ENCODE results near the gene PLEKHO1. TPM values are rescaled to one million over a fixed set of nuclear protein-coding genes. Genes with fewer than 3 reads are reported as not detected.
"Not testable (repeated sequence)": the region's sequence is repeated elsewhere in the genome, so short reads cannot be mapped to it uniquely, and the experiment has no call there.

Gene PLEKHO1
- total RNA-seq, 1 donor from 2014 or later: 58.7 TPM

DNA sequence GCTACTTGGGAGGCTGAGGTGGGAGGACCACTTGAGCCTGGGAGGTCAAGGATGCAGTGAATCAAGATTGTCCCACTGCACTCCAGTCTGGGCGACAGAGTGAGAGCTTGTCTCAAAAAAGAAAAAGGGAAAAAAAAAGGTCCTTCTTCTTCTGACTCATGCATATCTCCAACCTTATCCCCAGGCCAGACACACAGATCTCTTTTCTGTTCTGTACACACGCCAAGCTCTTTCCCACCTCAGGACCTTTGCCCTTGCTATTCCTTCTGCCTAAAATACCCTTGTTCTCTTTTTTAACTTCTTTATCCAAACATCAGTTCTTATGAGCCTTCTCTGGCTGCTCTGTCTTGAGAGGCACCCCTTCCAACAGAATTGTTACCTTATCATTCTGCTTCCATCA is 22.1 kb downstream of the PLEKHO1 start:
- intact Hi-C loops (cut with micrococcal nuclease): no loop called here

DNA sequence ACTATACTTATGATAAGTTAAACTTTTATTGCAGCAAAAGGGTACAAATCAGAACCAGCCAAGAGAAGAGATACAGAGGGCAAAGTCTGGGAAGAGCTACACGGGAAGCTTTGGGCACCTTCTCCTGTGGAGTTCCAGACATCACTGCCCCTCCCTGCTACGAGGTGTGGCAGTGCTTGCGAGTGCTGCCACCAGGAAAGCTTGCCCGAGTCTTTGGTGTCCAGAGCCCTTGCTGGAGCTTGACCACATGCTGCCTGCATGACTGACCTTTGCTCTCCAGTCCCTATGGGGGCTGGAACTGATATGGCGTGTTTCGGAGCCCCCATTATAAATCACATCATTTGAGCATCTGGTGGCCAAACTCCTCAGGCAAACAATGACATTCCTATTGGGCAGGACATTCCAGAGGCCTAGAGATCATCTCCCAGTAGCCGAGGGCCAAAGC is 23.4 kb downstream of the PLEKHO1 start:
- intact Hi-C loops (cut with micrococcal nuclease): no loop called here

DNA sequence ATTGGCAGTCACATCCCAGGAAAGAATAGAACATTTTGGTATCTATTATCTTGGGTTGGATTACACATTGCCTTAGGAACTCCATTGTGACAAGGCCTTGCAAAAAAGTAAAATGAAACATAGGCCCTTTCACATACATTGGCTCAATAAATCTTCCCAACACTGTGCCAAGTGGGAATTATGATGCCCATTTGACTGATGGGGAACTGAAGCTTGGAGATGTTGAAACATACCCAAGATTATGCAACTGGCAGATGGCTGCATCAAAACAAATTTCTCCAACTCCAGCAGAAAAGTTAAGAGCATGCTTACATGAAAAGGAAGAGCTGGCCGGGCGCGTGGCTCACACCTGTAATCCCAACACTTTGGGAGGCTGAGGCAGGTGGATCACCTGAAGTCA is 26.9 kb downstream of the PLEKHO1 start:
- intact Hi-C loops (cut with micrococcal nuclease): no loop called here

DNA sequence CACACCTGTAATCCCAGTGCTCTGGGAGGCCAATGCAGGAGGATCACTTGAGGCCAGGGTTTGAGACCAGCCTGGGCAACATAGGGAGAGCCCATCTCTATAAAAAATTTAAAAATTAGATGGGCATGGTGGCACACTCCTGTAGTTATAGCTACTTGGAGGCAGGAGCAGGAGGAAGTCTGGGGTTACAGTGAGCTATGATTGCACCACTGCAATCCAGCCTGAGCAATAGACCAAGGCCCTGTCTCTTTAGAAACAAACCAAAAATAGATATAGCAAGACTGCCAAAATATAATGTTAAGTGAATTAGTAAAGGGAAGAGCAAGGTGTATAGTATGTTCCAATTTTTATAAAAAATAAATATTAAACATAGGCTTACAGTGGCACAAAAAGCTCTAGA is 28.8 kb downstream of the PLEKHO1 start:
- intact Hi-C loops (cut with micrococcal nuclease): no loop called here

DNA sequence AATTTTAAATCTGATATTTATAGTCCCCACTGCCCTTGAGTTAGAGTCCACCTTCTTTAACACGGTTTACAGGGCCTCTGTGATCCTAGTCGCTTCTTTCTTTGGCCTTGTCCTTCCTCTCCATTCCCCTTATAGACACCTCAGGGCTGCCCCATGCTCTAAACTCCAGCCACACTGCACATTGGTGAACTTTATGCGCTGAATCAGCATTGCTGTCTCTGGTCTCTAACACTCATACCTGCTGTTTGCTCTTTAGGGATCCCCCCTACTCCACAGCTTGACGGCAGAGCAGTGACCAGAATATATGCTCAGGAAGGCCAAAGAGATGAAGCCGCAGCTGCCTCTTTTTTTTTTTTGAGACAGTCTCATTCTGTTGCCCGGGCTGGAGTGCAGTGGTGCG is 30.2 kb downstream of the PLEKHO1 start:
- intact Hi-C loops (cut with micrococcal nuclease): no loop called here

DNA sequence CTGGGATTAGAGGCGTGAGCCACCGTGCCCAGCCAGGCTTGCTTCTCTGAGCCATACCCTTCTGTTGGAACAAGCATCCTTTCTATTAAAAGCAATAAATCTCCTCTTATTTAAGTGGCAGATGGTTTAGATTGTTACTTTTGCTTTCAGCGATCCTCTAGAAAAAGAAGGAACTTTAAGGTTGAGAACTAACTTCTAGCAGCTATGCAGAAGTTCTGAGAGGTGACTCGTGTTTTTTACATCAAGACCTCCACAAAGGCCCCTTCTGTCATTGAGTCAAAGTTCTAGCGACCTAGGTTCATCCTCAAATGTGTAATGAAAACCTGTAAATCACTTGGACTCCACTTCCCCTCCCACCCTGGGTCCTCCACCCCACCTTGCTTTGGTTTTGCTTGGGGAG is 30.8 kb downstream of the PLEKHO1 start:
- intact Hi-C loops (cut with micrococcal nuclease): no loop called here

DNA sequence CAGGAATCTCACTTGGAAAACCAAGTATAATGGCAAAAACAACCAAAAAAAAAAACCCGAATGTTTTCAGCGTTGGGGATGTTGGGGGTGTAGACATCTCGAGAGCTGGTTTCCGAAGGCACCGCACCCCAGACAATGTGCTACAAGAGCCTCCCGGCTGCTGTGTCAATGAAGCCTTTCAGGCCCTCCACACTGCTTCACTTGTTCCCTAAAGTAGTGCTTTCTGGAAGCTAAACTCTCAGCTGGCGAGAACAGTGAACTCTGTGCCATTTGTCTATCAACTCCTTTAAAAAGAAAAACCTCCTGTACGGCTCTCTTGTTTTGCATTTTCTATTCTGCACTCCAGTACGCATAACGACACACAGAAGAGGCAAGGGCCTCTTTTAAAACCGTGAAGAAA is 32.5 kb downstream of the PLEKHO1 start:
- intact Hi-C loops (cut with micrococcal nuclease): no loop called here

DNA sequence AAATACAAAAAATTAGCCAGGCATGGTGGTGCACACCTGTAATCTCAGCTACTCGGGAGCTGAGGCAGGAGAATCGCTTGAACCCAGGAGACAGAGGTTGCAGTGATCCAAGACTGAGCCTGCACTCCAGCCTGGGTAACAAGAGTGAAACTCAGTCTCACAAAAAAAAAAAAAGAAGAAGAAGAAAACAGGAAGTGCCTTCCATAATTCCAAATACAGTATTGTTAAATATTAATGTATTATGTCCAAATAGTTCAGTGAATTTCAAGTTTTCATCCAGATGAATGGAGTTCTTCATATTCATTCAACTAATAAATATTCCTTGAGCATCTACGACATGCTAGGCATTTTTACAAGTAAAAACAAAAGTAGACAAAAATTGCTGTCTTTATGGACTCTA is 33.3 kb downstream of the PLEKHO1 start:
- intact Hi-C loops (cut with micrococcal nuclease): no loop called here

DNA sequence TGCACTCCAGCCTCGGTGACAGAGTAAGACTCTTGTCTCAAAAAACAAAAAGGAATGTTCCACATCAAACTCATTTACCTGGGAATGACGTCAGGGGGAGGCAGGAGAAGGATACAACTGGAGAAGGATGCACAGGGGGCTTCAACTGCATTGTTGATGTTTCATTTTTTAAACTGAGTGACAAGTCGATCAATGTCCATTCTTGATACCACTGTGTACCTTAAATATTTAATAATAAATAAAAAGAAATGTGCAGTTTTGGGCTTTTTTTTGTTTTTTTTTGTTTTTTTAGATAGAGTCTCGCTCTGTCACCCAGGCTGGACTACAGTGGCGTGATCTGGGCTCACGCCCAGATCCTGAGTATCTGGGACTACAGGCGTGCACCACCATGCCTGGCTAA is 35.8 kb downstream of the PLEKHO1 start:
- intact Hi-C loops (cut with micrococcal nuclease): no loop called here

DNA sequence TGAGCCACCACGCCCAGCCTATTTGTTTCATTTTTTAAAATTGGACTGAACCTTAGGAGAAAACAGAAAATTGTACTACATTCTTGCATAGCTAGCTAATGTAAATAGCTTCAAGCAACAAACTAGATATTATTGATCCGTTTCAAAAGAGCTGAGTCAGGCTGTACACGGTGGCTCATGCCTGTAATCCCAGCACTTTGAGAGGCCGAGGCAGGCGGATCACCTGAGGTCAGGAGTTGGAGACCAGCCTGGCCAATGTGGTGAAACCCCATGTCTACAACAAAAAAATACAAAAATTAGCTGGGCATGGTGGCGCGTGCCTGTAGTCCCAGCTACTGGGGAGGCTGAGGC is 36.7 kb downstream of the PLEKHO1 start:
- intact Hi-C loops (cut with micrococcal nuclease): loop anchor here (2.0 kb wide), 2 partner anchors 26 to 136 kb away; no protein-coding TSS in a partner anchor

DNA sequence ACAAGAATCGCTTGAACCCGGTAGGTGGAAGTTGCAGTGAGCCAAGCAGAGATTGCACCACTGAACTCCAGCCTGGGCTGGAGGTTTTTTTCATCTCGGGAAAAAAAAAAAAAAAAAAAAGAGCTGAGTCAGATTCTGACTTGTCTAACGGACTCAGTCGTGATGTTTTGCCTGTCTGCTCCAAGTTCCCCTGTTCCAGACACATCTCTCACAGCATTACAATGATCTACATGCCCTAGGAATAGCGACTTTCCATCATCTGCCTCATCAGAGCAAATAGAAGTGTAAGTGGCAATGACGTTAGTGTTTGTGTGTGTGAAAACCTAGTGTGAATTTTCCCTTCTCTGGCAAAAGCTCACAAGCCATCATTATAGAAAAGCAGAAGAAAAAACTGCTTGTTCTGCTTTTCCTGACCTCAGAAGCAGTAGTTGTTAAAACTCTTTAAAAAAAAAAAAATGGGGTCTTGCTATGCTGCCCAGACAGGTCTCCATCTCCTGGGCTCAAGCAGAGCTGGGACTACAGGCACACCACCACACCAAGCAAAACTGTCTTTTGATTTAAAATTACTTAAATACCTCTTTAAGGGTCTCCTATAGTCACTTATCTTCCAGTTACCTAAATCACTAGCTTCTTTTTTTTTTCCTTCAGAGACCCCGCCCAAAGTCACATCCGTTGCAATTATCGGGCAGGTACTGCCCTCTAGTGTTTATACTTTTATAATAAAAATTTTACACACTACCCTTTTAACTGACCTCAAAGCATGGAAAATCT is 37.3 kb downstream of the PLEKHO1 start:
- intact Hi-C loops (cut with micrococcal nuclease): loop anchor here (1.0 to 2.0 kb wide), 6 partner anchors 26 to 299 kb away; partner anchors contain the start of gene BOLA1

DNA sequence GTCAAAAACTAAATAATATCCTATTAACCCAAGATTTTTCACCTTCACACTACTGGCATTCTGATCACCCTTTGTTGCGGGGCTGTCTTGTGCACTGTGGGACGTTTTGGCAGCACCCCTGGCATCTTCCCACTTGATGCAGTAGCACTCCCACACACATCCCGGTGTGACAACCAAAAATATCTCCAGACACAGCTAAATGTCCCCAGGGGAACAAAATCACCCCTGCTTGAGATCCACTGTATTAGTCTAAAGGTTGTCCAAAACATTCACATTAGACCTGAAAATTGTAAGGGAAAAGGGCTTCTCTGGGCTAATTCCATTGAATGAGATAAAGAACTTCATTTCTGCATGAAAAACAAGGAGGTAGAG is 37.8 kb downstream of the PLEKHO1 start:
- intact Hi-C loops (cut with micrococcal nuclease): loop anchor here (1.0 to 2.0 kb wide), 6 partner anchors 25 to 299 kb away; partner anchors contain the start of gene BOLA1

DNA sequence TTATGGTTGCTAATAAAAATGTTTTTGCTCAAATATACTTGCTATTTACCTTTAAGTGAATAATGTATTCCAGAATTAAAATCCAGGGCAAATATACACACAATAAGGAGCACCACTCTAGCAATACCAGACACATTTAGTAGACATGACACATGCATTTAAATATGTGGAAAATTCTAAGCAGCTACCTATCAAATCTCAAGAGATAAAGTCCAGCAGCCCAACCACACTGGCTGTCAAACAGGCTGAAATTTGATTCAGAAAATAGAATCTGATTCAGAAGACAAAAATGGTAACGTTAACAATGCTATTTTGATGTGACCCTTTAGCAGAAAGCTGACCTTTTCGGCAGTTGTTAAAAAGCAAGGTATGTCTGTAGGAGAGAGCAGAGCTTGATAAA is 42.3 kb downstream of the PLEKHO1 start:
- intact Hi-C loops (cut with micrococcal nuclease): no loop called here

DNA sequence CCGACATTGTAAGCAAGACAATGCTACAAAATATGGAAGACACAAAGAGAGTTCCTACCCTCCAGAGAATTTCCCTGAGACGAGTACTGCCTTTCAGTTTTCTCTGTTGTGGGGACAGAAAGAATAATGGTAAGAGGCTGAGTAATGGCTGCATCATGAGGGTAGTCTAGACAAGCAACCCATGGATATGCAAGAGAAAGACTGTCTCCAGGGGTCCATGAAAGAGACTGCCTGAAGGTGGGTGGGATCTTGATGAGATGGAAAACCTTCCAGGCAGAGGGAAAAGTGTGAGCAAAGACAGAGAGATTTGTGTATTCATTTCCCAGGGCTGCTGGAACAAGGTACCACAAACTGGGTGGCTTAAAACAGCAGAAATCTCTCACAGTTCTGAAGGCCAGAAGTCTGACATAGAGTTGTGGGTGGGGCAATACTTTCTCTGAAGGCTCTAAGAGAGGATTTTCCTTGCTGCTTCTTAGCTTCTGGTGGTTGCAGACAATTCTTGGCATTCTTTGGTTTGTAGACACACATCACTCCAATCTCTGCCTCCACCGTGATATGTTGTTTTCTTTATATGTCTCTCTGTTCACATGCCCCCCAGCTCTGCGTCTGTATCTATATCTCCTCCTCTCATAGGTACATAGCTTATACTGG is 44.8 kb downstream of the PLEKHO1 start:
- intact Hi-C loops (cut with micrococcal nuclease): no loop called here

DNA sequence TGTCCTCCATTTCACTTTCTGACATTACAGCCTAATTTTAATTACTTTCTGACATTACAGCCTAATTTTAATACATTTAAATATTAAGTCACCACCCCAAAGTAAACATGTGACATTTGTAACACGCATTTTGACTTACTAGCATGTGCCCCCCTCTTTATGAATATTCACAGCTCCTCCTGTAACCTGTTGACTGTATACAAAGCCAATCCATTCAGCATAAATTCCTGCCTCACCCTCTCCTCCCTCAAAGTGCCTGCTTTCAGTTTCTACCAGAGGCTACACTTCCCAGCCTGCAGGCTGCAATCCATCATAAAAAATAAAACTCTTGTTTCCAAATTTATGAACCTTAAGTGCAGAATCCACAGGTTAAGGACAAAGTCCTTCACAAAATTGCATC is 46.7 kb downstream of the PLEKHO1 start:
- intact Hi-C loops (cut with micrococcal nuclease): no loop called here

DNA sequence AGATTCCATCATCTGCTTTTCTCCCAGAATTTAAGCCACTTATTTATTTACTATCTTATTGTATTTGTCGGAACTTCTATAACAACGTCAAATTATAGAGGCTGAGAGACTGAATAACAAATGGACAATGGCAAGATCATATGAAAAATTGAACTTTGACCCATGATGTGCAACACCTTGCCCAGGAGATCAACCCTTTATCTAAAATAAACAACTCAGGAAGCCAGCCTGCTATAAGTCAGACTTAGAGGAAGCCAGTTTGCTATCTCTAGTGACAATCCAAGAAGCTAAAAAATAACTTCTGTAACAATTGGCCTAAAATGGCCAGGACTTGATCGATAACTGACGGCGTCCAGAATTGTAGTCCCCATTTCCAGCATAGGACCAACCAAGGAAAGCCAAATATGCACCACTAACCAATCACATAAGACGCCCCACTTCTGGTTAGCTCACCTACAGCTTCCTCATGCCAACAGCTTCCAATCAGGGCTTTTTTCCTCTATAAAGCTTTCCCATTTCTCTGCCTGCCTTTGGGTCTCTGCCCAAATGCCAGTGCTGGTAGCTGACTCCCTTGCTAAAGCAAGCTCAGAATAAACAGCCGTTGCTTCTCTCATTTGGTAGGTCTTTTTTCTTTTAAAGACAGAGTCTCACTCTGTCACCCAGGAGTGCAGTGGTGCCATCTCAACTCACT is 57.7 kb downstream of the PLEKHO1 start:
- intact Hi-C loops (cut with micrococcal nuclease): no loop called here

DNA sequence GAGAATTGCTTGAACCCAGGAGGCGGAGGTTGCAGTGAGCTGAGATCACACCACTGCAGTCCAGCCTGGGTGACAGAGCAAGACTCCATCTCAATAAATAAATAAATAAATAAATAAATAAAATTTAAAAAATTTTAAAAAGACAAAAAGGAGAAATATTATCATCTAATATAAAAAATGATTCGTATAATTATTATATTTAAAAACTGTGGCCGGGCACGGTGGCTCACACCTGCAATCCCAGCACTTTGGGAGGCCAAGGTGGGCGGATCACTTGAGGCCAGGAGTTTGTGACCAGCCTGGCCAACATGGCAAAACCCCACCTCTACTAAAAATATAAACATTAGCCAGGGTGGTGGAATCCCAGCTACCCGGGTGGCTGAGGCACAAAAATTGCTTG is 58.7 kb downstream of the PLEKHO1 start:
- intact Hi-C loops (cut with micrococcal nuclease): not testable (repeated sequence)

Other genes starting within 250 kb of the PLEKHO1 start
- gene SV2A, start 232.1 kb upstream of the PLEKHO1 start, total RNA-seq: 21.9 and 23.2 TPM in 2 replicates
- gene SF3B4, start 222.1 kb upstream of the PLEKHO1 start, total RNA-seq: 104 and 112 TPM in 2 replicates
- gene MTMR11, start 213.0 kb upstream of the PLEKHO1 start, total RNA-seq: 12.9 and 13.0 TPM in 2 replicates
- gene OTUD7B, start 139.2 kb upstream of the PLEKHO1 start, total RNA-seq: 14.7 and 16.5 TPM in 2 replicates
- gene VPS45, start 82.1 kb upstream of the PLEKHO1 start, total RNA-seq: 31.3 and 33.8 TPM in 2 replicates
- 160 and 163 TPM in 2 replicates for gene ANP32E, start 86.2 kb downstream of the PLEKHO1 start, total RNA-seq
- gene CA14, start 107.9 kb downstream of the PLEKHO1 start, total RNA-seq: not detected in 2 replicates
- 146 TPM in 2 replicates for gene APH1A, start 119.1 kb downstream of the PLEKHO1 start, total RNA-seq
- 1.2 and 2.8 TPM in 2 replicates for gene C1orf54, start 122.9 kb downstream of the PLEKHO1 start, total RNA-seq
- 1.1 and 1.5 TPM in 2 replicates for gene CIART, start 132.6 kb downstream of the PLEKHO1 start, total RNA-seq
- gene MRPS21, start 143.9 kb downstream of the PLEKHO1 start, total RNA-seq: 64.5 and 66.6 TPM in 2 replicates
- 93.9 and 99.3 TPM in 2 replicates for gene PRPF3, start 171.6 kb downstream of the PLEKHO1 start, total RNA-seq
- 30.3 and 31.1 TPM in 2 replicates for gene RPRD2, start 214.2 kb downstream of the PLEKHO1 start, total RNA-seq

All from T-helper 1 cell treated with Interleukin-12 subunit alpha and Interleukin-12 subunit beta and Interleukin-4 antibody, amounts not matched to agents 30 ng/mL and 1 ng/mL, for 36 hours (primary cell).